NCI-H128 (cell line): ENCODE measurements around the gene TLE3.

Source experiments
- DNase-seq: peaks from one replicate; lab custom pipeline; 2025; ENCODE audit not compliant: unreplicated experiment; lab: John Stamatoyannopoulos, UW

The TLE3 gene

DNA sequence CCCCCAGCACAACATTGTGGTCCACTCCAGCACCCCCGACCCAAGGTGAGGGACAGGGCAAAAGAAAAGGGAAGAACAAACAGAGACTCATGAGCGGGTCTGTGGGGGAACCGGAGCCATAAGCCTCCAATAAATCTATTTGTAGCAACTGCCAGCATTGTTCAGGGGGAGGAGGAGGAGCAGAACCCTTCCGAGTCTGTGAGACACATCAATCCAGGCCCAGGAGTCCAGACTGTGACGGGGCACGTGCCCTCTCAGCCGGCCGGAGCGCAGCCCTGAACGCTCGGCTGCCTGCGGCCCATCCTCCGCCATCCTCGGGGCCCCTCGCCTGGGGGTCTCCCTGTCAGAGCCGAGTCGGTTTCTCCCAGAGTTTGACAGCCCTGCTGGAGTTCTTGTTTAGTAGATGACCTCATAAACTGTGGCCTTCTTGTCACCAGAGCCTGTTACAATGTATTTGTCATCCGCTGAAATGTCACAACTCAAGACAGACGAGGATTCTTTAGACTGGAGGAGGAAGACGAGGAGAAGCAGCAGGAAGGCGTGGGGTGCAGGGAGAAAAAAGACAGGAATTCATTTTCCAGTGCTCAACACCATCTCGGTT, 47.9 kb downstream of the TLE3 start:
- DNase-seq = no peak

DNA sequence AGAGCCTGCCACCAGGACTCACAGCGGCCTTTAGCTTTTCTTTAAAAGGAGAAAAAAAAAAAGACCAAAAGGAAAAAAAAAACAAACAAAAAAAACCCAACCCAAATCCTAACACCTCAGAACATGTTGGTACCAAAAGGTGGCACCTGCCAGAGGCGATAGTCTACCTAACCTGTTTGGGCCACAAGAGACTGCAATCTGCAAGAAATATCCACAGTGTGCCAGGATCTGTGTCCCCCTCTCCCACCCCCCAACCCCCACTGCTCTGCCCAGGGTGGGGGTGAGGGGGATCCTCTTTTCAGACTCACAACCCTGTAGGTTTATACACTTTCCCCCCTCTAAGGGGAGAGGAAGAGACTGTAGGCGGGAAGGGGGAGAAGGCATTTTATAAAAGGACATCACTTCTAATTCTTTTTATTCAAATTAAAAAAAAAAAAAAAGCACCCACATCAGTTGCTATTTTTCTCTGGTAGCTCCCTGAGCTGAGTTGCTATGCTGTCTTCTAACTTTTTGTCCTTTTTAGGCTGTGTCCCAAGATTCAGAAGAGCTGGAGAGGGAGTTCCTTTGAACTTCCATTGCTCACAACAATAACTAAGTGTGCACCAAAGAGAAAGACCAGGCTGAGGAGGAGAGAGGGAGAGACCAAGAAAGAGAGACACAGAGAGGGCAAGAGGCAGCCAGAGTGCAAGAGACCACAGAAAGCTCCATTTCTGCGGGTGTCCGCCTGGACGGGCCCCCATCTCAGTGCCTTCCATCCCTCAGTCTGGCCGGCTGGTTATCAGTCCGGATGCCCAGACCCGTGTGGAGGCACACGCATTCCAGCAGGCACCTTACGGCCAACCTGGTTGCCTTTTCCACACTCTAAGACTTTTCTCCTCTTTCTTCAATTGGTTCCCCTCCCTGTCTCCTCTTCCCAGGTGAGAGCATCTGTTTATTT, 48.9 kb downstream of the TLE3 start:
- DNase-seq = no peak

DNA sequence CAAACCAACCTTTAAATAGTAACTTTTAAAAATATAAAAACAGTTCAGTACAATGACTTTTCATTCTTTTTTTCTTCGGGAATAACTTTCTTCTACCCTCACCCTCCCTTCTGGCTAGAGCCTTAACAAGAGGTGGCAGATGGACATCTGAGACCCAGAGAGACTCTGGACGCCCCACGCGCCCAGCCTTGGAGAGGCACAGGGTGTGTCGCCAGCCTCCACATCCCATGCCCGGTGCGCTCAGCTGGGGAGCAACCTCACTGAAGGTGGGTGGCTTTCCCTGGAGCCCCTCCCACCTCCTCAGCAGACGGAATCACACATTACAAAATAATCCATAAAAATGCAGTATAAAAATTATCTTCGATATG, 49.5 kb downstream of the TLE3 start:
- DNase-seq = no peak

DNA sequence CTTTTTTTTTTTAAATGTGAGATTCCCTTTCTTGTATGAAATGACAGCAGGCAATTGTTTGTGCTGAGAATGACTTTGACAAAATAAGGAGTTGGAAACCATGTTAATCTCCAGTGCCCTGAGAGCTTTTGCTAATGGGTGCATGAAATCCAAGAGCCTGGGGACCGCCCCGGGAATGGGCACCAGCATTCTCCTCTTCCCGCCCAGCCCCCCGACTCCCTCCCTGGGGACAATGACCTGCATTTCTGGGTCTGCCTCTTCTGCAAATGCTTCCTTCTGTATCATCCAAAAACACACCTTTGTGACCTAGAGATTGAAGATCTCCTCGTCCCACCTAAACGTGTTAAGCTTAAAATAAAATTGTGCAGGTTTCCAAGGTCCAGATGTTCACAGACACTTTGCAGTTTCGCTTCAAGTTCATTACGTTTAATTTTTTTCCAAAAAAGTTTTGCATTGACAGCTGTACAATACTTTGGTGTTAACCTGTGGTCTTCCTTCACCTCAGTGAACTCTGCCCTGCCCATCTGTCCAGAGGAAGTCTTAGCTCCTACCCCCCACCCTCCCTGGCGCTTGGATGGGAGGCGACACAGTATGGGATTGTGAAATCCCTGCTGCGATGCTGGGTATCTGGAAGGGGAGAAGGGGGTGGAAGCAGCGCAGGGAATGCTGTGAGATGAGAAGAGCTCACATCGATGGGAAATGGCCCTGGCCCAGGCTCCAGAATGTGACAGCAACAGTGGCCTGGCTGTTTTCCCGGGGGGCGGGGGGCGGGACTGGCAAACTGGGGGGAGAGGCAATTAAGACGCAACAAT, 50.1 kb downstream of the TLE3 start:
- no peak for DNase-seq

DNA sequence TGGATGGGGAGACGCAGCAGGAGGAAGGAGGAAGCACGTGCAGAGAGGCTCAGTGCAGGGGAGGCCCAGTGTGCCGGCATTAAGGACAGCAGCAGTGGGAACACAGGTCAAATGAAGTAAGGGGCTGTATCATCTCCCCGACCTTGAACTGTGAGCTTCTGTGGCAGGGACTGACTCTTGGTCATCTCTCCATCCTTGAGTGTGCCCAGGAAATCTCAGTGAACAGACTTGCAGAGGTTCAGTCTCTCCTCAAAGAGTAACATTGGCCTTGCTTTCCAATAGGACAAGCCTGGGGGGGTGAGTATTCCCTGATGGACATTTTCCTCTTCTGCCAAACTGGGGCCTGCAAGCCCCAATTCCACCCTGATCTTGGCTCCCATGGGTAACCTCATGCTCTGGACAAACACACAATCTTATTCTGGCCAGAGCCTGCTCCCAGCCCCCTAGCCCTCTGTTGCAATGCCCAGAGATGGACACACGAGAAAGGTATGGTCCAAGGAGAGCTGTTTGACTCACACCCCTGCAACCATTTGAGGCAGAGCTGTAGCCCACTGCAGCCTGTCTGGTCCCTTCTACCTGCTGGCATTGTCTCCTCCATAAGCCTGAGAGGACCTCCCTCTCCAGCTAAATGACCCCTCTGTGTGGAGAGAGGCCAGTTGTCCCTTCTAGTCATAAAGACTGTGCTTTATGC, 50.9 kb downstream of the TLE3 start:
- no peak for DNase-seq

DNA sequence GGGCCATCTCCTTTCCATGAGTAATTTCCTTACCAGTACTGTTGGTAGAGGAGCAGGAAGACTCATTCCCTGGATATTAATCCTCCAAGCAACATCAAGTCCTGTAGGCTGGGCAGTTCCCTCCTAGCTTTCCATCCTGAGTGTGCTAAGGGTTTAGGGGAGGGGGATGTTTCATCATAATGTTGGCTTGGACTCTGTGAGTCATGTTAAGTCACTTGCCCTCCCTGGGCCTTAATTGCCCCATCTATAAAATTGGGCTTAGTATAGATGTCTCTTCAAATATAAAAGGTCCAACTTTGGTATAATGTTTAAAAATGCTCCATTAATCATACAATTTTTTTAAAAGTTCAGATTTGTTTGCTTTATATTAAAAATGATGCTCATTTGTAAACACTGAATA, 52.7 kb downstream of the TLE3 start:
- DNase-seq = no peak

DNA sequence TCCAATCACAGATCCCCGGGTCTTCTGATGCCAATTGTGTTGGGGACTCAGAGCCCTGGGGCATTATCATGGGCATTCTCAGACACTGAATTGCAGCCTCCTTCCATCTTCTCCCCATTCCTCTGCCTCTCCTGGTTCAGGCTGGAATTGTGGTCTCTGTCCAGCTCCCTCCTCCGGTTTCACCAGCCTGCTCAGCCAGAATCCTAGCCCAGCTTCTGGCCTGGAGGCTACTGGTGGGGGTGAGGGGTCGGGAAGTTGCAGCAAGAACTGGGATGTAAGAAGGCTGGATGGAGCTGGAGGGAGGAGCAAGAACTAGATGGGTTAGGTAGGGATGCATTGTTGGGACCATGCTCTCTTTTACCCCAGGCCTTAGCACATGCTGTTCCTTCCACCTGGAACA, 53.5 kb downstream of the TLE3 start:
- no peak for DNase-seq

DNA sequence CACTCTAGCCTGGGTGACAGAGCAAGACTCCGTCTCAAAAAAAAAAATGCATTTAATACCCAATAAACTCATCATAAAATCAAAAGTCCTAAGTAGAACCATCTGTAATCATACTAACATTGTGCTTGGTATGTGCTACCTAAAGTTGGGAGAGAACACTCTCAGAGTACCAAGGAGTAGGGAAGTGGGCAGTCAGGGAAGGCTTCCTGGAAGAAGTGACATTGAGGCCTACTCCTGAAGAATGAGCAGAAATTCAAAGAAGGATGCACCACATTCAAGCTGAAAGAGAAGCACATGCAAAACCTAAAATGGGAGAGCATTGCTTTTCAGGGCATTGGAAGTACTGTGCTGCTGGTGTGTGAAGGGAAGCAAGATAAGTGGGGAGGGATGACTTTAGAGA, 54.1 kb downstream of the TLE3 start:
- DNase-seq = no peak

DNA sequence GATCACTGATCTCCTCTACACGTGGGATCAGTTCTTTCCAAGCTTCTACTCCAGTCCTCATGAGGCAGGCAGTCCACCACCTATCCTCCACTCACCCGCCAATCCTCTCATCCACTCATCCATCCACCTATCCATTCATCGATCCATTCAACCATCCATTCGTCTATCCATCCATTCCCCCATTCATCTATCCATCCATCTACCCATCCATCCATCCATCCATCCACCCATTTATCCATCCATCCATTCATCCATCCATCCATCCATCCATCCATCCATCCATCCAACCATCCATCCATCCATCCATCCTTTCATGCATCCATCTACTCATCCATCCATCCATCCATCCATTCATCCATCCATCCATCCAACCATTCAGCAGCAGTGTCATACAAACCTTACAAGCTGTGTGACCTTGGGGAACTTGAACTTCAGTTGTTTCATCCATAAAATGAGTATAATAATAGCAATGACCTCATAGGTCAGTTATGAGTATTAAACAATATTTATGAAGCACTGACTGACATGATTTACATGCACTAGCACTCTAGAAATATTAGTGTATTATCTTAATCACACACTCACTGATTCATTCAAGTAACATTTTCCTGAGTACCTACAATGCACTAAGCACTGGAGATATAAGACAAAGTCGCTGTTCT, 55.0 kb downstream of the TLE3 start:
- DNase-seq = no peak

DNA sequence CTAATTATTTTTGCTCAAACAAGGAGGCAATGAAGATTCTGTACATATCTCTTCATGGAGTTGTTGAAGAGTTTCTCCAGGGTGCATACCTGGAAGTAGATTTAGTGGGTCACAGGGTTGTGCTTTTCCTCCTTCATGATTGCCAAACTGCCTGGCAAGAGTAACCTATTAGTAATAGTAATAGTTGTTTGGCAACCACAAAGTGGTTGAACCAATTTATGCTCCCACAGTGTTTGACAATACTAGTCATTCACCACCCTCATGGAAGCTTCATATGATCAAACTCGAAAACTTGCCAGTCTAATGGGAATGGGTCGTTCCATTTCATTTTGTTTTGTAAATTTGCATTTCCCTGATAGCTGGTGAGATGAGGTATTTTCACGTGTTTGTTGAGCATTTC, 57.8 kb downstream of the TLE3 start:
- no peak for DNase-seq

DNA sequence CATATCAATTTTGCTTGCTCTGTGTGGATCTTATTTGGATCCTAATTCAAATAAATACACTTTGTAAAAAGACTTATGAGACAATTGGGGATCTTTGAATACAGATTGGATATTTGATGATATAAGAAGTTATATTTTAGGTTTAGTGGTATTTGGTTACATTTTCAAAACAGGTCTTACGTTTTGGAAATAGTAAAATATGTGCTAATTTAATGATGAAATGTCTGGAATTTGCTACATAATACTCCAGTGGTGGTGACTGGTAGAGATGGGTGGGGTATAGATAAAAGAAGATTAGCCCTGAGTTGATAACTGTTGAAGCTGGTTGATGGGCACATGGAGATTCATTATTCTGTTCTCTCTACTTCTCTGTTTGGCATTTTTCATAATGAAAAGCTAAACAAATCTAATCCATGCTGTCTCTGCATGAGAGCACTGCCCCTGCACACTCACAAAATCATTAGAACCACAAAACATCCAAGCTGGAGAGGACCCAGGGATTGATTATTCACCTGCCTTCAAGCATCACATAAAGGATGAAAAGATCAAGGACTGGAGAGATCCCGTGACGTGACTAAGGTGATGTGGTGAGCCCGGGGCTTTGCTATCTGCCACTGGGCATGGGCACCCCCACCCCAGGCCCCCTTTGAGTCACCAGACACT, 58.9 kb downstream of the TLE3 start:
- DNase-seq = no peak

DNA sequence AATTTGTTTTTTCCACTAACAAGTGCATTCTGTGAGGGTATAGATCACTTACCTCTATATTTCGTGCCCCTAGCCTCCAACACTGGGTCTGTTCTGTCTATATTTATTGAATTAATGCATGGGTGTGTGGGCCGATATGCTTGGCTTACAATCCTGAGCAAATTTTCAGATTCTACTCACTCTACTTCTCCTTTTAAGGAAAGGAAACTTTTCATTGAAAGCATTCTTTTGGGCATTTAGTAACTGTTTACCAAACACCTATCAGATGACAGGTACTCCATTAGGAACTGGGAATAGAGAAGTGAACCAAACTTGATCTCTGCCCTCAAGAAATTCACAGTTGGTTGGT, 60.5 kb downstream of the TLE3 start:
- DNase-seq = no peak

DNA sequence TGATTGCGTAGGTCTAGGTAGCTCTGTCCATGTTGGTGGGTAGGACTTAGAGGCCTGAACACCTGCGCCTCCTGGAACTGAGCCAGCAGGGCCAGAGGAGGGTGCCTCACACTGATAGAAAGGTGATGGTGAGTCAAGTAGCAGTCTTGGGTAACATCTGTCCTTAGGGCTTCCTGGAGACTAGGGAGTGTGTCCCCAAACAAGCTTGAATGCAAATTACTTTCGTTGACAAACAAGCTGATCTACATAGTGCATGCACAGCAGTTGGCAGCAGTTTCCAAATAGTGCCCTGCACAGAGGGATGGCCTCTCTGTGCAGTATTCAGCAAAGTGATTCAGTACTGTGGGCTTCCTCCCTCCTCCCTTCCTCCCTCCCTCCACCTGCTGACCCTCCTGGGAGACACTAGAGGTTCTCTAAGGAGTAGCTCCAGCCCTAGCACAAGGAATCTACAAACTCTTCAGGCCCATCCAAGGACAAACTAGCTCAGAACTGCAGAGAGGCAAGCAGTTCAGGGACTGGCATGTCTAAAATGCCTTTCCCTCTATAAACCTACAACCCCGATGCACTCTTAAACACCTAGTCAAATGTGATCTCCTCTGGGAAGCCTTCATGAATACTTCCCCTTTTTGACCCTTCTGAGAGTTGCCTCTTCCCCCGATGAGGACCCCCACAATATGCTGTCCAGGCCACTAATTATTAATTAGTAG, 61.0 kb downstream of the TLE3 start:
- no peak for DNase-seq

DNA sequence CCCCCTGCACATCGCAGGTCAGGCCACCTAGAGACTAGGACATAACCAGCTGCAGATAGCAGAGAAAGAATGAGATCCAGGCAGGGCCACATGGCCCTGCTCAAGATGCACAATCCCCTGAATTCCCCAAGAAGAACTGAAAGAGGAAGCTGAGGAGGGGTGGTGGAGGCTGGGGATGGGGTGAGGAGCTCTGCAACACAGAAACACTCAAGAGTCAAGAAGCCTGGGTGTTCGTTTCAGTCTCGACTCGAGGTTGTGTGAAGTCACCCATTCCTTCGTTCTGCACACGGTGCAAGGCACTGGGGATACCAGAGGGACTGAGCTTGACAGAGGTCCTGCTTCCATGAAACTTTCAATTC, 62.0 kb downstream of the TLE3 start:
- DNase-seq = no peak

DNA sequence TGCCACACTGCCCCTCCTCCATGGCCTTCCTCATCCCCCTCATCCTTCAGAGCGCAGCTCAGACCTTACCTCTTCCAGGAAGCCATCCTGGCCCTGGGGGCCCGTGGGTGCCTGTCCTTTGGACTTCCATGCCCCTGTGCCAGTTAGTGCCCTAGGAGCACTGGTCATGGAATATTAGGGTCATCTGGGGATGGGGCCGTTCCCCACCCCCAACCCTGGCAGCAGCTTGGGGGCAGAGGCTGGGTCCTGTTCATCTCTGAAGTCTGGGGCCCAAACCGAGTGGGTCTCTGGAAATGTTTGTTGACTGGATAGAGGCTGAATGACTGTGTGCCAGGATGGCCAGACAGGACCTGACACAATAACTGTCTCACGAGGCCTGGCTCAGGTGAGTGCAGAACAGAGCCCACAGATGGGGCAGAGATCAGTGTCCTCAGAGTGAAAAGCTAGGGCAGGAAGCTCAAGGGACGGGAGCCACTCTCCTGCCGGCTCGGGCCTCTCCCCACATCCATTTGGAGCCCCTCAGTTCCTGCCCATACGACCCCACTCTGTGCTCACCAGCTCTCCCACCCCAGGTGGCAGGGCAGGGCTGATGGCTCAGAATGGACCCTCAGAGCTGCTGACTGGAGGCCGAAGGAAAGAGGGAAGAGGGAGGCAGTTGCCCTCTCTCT, 62.5 kb downstream of the TLE3 start:
- DNase-seq = no peak

DNA sequence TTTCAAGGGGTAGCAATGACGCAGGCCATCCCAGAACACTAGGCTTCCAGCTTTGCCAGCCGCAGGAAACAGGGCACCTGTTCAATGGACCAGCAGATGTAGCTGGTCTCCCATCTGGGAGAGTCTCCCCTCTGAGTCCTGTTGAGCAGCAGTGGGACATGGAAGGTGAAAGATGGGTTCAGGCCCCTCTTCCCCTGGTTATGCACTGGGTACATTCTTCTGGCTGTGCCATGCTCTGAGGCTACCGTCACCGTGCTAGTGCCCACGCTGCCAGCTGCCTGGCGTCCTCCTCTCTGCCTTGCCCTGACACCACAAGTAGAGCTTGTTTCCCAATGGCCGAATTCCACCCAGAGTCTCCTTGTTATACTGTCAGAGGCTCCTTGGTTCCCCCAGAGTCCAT, 63.1 kb downstream of the TLE3 start:
- no peak for DNase-seq

DNA sequence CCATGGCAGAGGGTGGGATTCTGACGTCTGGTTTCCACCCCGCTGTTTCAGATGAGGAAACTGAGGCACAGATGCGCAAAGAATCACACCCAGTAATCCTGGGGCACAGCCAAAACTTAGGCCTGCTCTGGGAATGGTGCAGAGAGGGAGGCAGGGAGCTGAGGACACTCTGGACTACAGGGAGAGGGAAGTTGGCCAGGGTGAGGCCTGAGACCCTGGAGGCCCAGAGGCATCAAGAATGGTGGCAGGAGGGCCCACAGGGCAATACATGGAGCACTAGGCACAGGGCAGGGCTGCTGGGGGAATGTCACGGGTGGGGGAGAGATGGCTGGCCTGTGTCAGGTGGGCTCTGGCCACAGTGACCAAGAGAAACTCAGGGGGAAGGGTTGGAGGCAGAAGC, 63.6 kb downstream of the TLE3 start:
- no peak for DNase-seq

DNA sequence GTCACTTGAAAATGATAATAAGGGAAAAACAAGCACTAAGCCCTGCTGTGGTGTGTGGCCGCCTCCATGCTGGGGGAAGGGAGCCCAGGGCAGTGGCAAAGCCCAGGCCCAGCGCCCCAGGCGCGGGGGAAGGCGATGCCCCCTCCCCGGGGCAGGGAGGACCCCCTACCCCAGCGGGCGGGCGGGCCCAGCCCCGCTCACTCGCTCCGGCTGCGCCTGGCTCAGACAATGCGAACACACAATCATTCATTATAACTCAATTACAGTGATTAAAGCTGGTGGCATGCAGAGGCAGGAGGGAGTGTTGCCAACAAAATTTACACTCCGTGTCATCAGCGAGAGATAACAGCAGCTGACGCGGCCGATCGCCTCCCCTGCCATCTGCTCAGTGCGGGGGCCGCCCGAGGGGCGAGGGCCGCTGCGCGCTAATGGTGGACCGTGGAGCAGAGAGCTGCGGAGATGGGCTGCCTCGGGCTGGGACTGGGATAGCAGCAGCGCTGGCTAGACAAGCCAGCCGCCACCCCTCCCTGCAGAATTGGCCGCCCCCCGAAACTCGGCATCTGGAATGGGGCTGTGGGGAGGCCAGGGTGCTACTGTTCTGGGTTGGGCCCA, 64.1 kb downstream of the TLE3 start:
- DNase-seq = no peak

DNA sequence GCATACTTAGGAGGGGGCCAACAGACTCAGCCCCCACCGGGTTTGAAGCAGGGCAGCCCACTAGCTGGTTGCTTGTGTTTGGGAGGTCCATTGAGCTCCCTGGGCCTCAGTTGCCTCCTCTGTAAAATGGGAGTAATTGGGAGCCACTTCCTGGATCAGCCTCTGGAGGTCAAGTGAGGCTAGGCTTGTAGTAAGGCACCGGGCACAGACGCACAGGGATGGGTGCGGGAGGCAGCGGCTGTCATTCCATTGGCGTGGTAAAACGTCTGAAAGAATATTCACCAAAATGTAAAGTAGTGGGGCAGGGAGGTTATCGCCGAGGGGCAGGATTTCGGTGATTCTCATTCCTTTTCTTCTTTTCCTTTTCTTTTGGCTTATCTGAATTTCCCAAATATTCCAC, 64.6 kb downstream of the TLE3 start:
- DNase-seq = no peak
